IMR-90 (cell line): ENCODE measurements around the gene MB21D2. TPM values are rescaled to one million over a fixed set of nuclear protein-coding genes. Genes with fewer than 3 reads are reported as not detected.

Experiments
- ATAC-seq: fragments of 200-7000 bp; cut with Tn5 transposase; 2 replicates; pipeline ENCODE4 v1.9.1; 2020; ENCODE audit warnings: low read depth, mild to moderate bottlenecking, moderate library complexity
- BruUV-seq: library from RNA; stranded (reverse); fragments of 400-500 nt; replicated peaks from 2 replicates; lab custom pipeline; 2021; lab: Mats Ljungman, UMichigan
- CTCF ChIA-PET: fragments of 300-600 bp; formaldehyde crosslinking; extraction: SDS; loops from one replicate; lab custom pipeline; 2021; ENCODE audit warnings: antibody characterized with exemption; lab: Yijun Ruan, JAX
- POLR2A ChIA-PET: fragments of 300-600 bp; sonication (Branson Sonifier 250); formaldehyde crosslinking; loops from one replicate; lab custom pipeline; 2022; ENCODE audit warnings: antibody characterized with exemption; ENCODE audit not compliant: unreplicated experiment; lab: Charles Lee
- DNase-seq: peaks from one replicate; pipeline ENCODE4 v3.0.0; 2013
- H2AFZ ChIP-seq: replicated peaks from 2 replicates; pipeline ENCODE3; 2013; ENCODE audit warnings: low read length, mild to moderate bottlenecking; ENCODE audit not compliant: poor library complexity
- H2AK5ac ChIP-seq: 2 replicates; pipeline ENCODE4 v1.6.1; 2013; ENCODE audit warnings: low read depth, low read length, inconsistent platforms
- H2AK9ac ChIP-seq: replicated peaks from 2 replicates; pipeline ENCODE3; 2013; ENCODE audit warnings: mild to moderate bottlenecking, low read depth, low read length, moderate library complexity; ENCODE audit not compliant: poor library complexity
- H2BK120ac ChIP-seq: 2 replicates; pipeline ENCODE4 v1.6.1; 2013; ENCODE audit warnings: low read depth, low read length, inconsistent platforms
- H2BK15ac ChIP-seq: 3 replicates; pipeline ENCODE4 v1.6.1; 2013; ENCODE audit warnings: low read depth, low read length, inconsistent platforms
- H2BK20ac ChIP-seq: 2 replicates; pipeline ENCODE4 v1.6.1; 2013; ENCODE audit warnings: low read depth, mild to moderate bottlenecking, inconsistent platforms, low read length, moderate library complexity
- H2BK5ac ChIP-seq: 2 replicates; pipeline ENCODE4 v1.6.1; 2013; ENCODE audit warnings: mild to moderate bottlenecking, low read depth, low read length, inconsistent platforms; ENCODE audit not compliant: poor library complexity, severe bottlenecking
- H3K14ac ChIP-seq: replicated peaks from 2 replicates; pipeline ENCODE4 v1.6.1; 2013; ENCODE audit warnings: low read depth, low read length, inconsistent platforms
- H3K18ac ChIP-seq: 2 replicates; pipeline ENCODE4 v1.6.1; 2013; ENCODE audit warnings: low read depth, low read length, control low read depth
- H3K23ac ChIP-seq: 2 replicates; pipeline ENCODE4 v1.6.1; 2013; ENCODE audit warnings: low read depth, low read length, inconsistent platforms
- H3K27ac ChIP-seq: 2 replicates; pipeline ENCODE4 v1.5.1; 2013; ENCODE audit warnings: mild to moderate bottlenecking, control low read depth, low read length; ENCODE audit not compliant: insufficient read depth
- H3K27me3 ChIP-seq: 2 replicates; pipeline ENCODE4 v1.6.1; 2013; ENCODE audit warnings: low read length; ENCODE audit not compliant: control insufficient read depth, insufficient read depth
- H3K36me3 ChIP-seq: 2 replicates; pipeline ENCODE4 v1.6.1; 2013; ENCODE audit warnings: low read length, mixed read lengths; ENCODE audit not compliant: control insufficient read depth, insufficient read depth
- H3K4ac ChIP-seq: 2 replicates; pipeline ENCODE4 v1.6.1; 2013; ENCODE audit warnings: low read depth, low read length, inconsistent platforms
- H3K4me1 ChIP-seq: 2 replicates; pipeline ENCODE4 v1.6.1; 2013; ENCODE audit warnings: low read length, mixed read lengths; ENCODE audit not compliant: control insufficient read depth, insufficient read depth
- H3K4me2 ChIP-seq: 2 replicates; pipeline ENCODE4 v1.6.1; 2013; ENCODE audit warnings: low read depth, mild to moderate bottlenecking, control low read depth, low read length, moderate library complexity
- H3K4me3 ChIP-seq: 2 replicates; pipeline ENCODE4 v1.5.1; 2013; ENCODE audit warnings: low read depth, mild to moderate bottlenecking, control low read depth, low read length, moderate library complexity; ENCODE audit not compliant: insufficient read depth
- H3K56ac ChIP-seq: 2 replicates; pipeline ENCODE4 v1.6.1; 2013; ENCODE audit warnings: low read length, inconsistent platforms; ENCODE audit not compliant: insufficient read depth; ENCODE audit errors: extremely low read depth
- H3K79me1 ChIP-seq, 2 experiments: 2 replicates each; pipeline ENCODE4 v1.6.1; 2013; ENCODE audit warnings: low read length in 2 of 2, inconsistent platforms in 1 of 2, low read depth in 1 of 2
- H3K9ac ChIP-seq: 2 replicates; pipeline ENCODE4 v1.6.1; 2013; ENCODE audit warnings: low read depth, low read length, control low read depth
- H3K9me1 ChIP-seq: 2 replicates; pipeline ENCODE4 v1.6.1; 2013; ENCODE audit warnings: low read length, inconsistent platforms; ENCODE audit not compliant: insufficient read depth
- H3K9me3 ChIP-seq: 2 replicates; pipeline ENCODE4 v1.6.1; 2013; ENCODE audit warnings: low read length; ENCODE audit not compliant: control insufficient read depth, insufficient read depth
- H4K20me1 ChIP-seq: 2 replicates; pipeline ENCODE4 v1.6.1; 2013; ENCODE audit warnings: low read length, inconsistent platforms; ENCODE audit not compliant: insufficient read depth
- H4K5ac ChIP-seq: 2 replicates; pipeline ENCODE4 v1.6.1; 2013; ENCODE audit warnings: mild to moderate bottlenecking, low read depth, low read length, control low read depth
- H4K8ac ChIP-seq, 2 experiments: 2 replicates each; pipeline ENCODE4 v1.6.1; 2013; ENCODE audit warnings: low read depth in 2 of 2, low read length in 2 of 2, control low read depth in 1 of 2, inconsistent platforms in 1 of 2
- H4K91ac ChIP-seq: 2 replicates; pipeline ENCODE4 v1.6.1; 2013; ENCODE audit warnings: low read depth, low read length, inconsistent platforms; ENCODE audit not compliant: insufficient read depth
- CHD1 ChIP-seq: IDR thresholded peaks from 2 replicates; pipeline ENCODE4 v1.6.1; 2012; ENCODE audit warnings: low read depth, low read length, improper control_type of control experiment
- FOS ChIP-seq: fragments of 150-350 bp; IDR thresholded peaks from 2 replicates; pipeline ENCODE4 v1.6.1; 2016; ENCODE audit warnings: low read depth, low read length
- NFE2L2 ChIP-seq: fragments of 150-350 bp; IDR thresholded peaks from 2 replicates; pipeline ENCODE4 v1.6.1; 2016; ENCODE audit warnings: low read depth, mild to moderate bottlenecking, low read length
- SMC3 ChIP-seq: fragments of 150-350 bp; IDR thresholded peaks from 2 replicates; pipeline ENCODE4 v1.6.1; 2016; ENCODE audit warnings: low read depth, mild to moderate bottlenecking, antibody characterized with exemption, low read length, moderate library complexity
- WGBS, 2 experiments: methylation state at CpG; one replicate each; pipeline versions ENCODE4 v1.1.5 to v1.1.7; 2013; ENCODE audit warnings: missing lambda C conversion rate in 2 of 2; ENCODE audit not compliant: insufficient read length in 1 of 2; ENCODE audit errors: extremely low coverage in 2 of 2; 5-methylcytosine and 5-hydroxymethylcytosine counted together
- dilution Hi-C: fragments of 300-500 bp; cut with HindIII; formaldehyde crosslinking; loops from one replicate; pipeline ENCODE4 v1.14.3; 2018; ENCODE audit warnings: low sequenced_read_pairs; ENCODE audit not compliant: unreplicated experiment
- in situ Hi-C: fragments of 300-500 bp; cut with MboI; formaldehyde crosslinking; loops from 3 replicates; pipeline ENCODE4 v1.14.3; 2019; ENCODE audit warnings: low sequenced_read_pairs, inconsistent platforms, mixed read lengths
- intact Hi-C: fragments of 100-400 bp; cut with micrococcal nuclease; formaldehyde crosslinking; loops from 2 replicates; pipeline ENCODE4 v1.10.0; 2022
- polyA plus RNA-seq, 3 experiments: library from polyadenylated mRNA; depleted of rRNA; stranded (reverse); fragments of >200 nt; gene quantifications; 2 replicates each; pipeline ENCODE4 v1.2.3, GENCODE V29; 2012; ENCODE audit warnings: low replicate concordance in 1 of 3
- total RNA-seq: library from RNA; depleted of rRNA; stranded (reverse); fragments of >200 nt; gene quantifications from 2 replicates; pipeline ENCODE4 v1.2.3, GENCODE V29; 2012

The MB21D2 gene
- total and polyA plus RNA-seq, 2 of the 4 experiments (the other 2 are of a cell fraction), result 13.6 to 44.8 TPM

- Histone ChIP-seq H3K79me1 (no peaks in the 10 kb centered on the region), H4K5ac (no peak overlapping the region), H3K4me1 (peaks cover 10% of the 10 kb centered on the region), H3K23ac (no peak overlapping the region), H2BK15ac (no peak overlapping the region), H4K91ac (no peak overlapping the region), H3K9me1 (peaks cover 6% of the 10 kb centered on the region; the same call in 1 of the 2 replicates), H2AK5ac (no peak overlapping the region), H3K4ac (no peak overlapping the region), H3K9ac (no peak overlapping the region), H3K4me2 (no peak overlapping the region), H3K4me3 (no peak overlapping the region), H3K27ac (no peak overlapping the region), H3K18ac (no peak overlapping the region), H3K56ac (no peak overlapping the region), H4K8ac (no peak overlapping the region), H2BK20ac (no peak overlapping the region), H2AK9ac (no peak overlapping the region), H2BK120ac (no peak overlapping the region), H2AFZ (no peak overlapping the region), H2BK5ac (no peak overlapping the region), H3K14ac (no peak overlapping the region), H3K36me3 (no peaks in the 10 kb centered on the region), H3K9me3 (no peaks in the 10 kb centered on the region), H4K20me1 (no peaks in the 10 kb centered on the region), H3K27me3 (no peaks in the 10 kb centered on the region)
- intact Hi-C loops, result no loop called here
- ChIA-PET CTCF (no interaction called here), POLR2A (no interaction called here)
- DNase-seq (no peak), ATAC-seq (no peak)
- dilution Hi-C loops, result no loop called here
- TF ChIP-seq NFE2L2, result no peak
- TF ChIP-seq CHD1, result no peak
- no peak for TF ChIP-seq SMC3
- TF ChIP-seq FOS, result no peak
- no CpG with 5 or more reads among the region's 1 CpG for WGBS, 2 experiments
- no TSS peak for BruUV-seq
- in situ Hi-C loops, result no loop called here
These were observed 12.9 kb upstream of the MB21D2 start for GRCh38 chr3:192930577-192930976.
